K562 (cell line): ENCODE measurements around the gene CTSZ. TPM values are rescaled to one million over a fixed set of nuclear protein-coding genes. Genes with fewer than 3 reads are reported as not detected.

ENCODE experiments used
- ATAC-seq: fragments of 200-7000 bp; cut with Tn5 transposase; 3 replicates; pipeline ENCODE4 v1.9.1; 2020; ENCODE audit warnings: moderate library complexity
- BruUV-seq: library from RNA; stranded (reverse); fragments of 400-500 nt; replicated peaks from 2 replicates; lab custom pipeline; 2021; lab: Mats Ljungman, UMichigan
- CTCF ChIA-PET: fragments of 300-600 bp; formaldehyde crosslinking; extraction: SDS; loops from one replicate; lab custom pipeline; 2021; ENCODE audit warnings: low intra/inter-chr PET ratio; lab: Yijun Ruan, JAX
- POLR2A ChIA-PET: fragments of 300-600, 350-650 bp; sonication (Branson Sonifier 250); formaldehyde crosslinking; extraction: SDS; loops from one replicate; lab custom pipeline; 2021; ENCODE audit warnings: antibody characterized with exemption, inconsistent platforms; lab: Yijun Ruan, JAX
- DNase-seq, 4 experiments: peaks; one replicate each; pipeline versions ENCODE4 v3.0.0 to v3.0.0-alpha.2; 2011 to 2018; ENCODE audit warnings: low spot score in 3 of 4, mixed read lengths in 3 of 4; ENCODE audit errors: extremely low read depth in 1 of 4
- FAIRE-seq: peaks from 2 replicates; lab custom pipeline; 2011; peaks lifted over from hg19 to GRCh38; lab: Jason Lieb, UNC
- H2AFZ ChIP-seq: 2 replicates; pipeline ENCODE4 v1.6.0; 2011; ENCODE audit warnings: low read depth, low read length, control low read depth, inconsistent platforms
- H3K27ac ChIP-seq: fragments of 200-600 bp; 3 replicates; pipeline ENCODE4 v1.8.0; 2011; ENCODE audit warnings: low read depth, mild to moderate bottlenecking, control low read depth, inconsistent platforms, low read length, moderate library complexity, mixed read lengths; ENCODE audit errors: extremely low read depth
- H3K27me3 ChIP-seq, 2 experiments: fragments of 300-600 bp in 1 of 2; 2 replicates in 1 of 2; 3 replicates in 1 of 2; pipeline versions ENCODE4 v1.6.0 to v1.8.0; 2011; ENCODE audit warnings: inconsistent platforms in 2 of 2, low read length in 2 of 2, mild to moderate bottlenecking in 1 of 2, mixed read lengths in 1 of 2, moderate library complexity in 1 of 2; ENCODE audit not compliant: control insufficient read depth in 2 of 2, insufficient read depth in 2 of 2
- H3K36me3 ChIP-seq: fragments of 300-600 bp; 3 replicates; pipeline ENCODE4 v1.8.0; 2011; ENCODE audit warnings: mild to moderate bottlenecking, low read length, inconsistent platforms; ENCODE audit not compliant: control insufficient read depth, insufficient read depth
- H3K4me1 ChIP-seq, 2 experiments: fragments of 200-600 bp in 1 of 2; replicated peaks in 1 of 2; 2 replicates in 1 of 2; 3 replicates in 1 of 2; pipeline versions ENCODE4 v1.5.1 to v1.8.0; 2011; ENCODE audit warnings: inconsistent platforms in 2 of 2, low read length in 2 of 2, mild to moderate bottlenecking in 1 of 2, mixed read lengths in 1 of 2, moderate library complexity in 1 of 2; ENCODE audit not compliant: control insufficient read depth in 2 of 2, insufficient read depth in 2 of 2
- H3K4me2 ChIP-seq: 2 replicates; pipeline ENCODE4 v1.6.1; 2011; ENCODE audit warnings: low read length, control low read depth, inconsistent platforms, mixed read lengths; ENCODE audit not compliant: insufficient read depth
- H3K4me3 ChIP-seq: fragments of 200-600 bp; sonication (generic), shearing (Covaris generic); 2 replicates; pipeline ENCODE4 v1.5.1; 2016; ENCODE audit warnings: control low read depth, inconsistent platforms
- H3K79me2 ChIP-seq: fragments of 200-600 bp; 3 replicates; pipeline ENCODE4 v1.8.0; 2011; ENCODE audit warnings: low read length, inconsistent platforms; ENCODE audit not compliant: control insufficient read depth, insufficient read depth
- H3K9ac ChIP-seq, 2 experiments: 2 replicates each; pipeline versions ENCODE4 v1.6.0 to v1.6.1; 2011; ENCODE audit warnings: low read depth in 2 of 2, low read length in 2 of 2, control low read depth in 1 of 2, inconsistent platforms in 1 of 2, mild to moderate bottlenecking in 1 of 2, mixed read lengths in 1 of 2; ENCODE audit not compliant: insufficient read depth in 1 of 2
- H3K9me1 ChIP-seq: one replicate; pipeline ENCODE4 v1.6.0; 2011; ENCODE audit warnings: inconsistent platforms, mild to moderate bottlenecking, low read length, moderate library complexity; ENCODE audit not compliant: control insufficient read depth, insufficient read depth
- H3K9me3 ChIP-seq: replicated peaks from 2 replicates; pipeline ENCODE4 v1.5.1; 2011; ENCODE audit warnings: low read depth, low read length, inconsistent platforms; ENCODE audit not compliant: control insufficient read depth, insufficient read depth
- H4K20me1 ChIP-seq: replicated peaks from 2 replicates; pipeline ENCODE4 v1.6.1; 2011; ENCODE audit warnings: low read length, inconsistent platforms, mixed read lengths; ENCODE audit not compliant: control insufficient read depth, insufficient read depth
- ARHGAP35 ChIP-seq: fragments of 450-650 bp; IDR thresholded peaks from 2 replicates; pipeline ENCODE4 v1.6.1; 2018; ENCODE audit not compliant: partially characterized antibody
- CEBPB ChIP-seq: fragments of 450-650 bp; IDR thresholded peaks from 2 replicates; pipeline ENCODE4 v1.6.1; 2016; ENCODE audit warnings: missing genetic modification characterization, missing compliant biosample characterization
- CREB3 ChIP-seq: fragments of 450-650 bp; conservative IDR thresholded peaks from 2 replicates; pipeline ENCODE4 v1.6.1; 2016; ENCODE audit warnings: missing genetic modification characterization, low read depth, mild to moderate bottlenecking, missing compliant biosample characterization, moderate library complexity
- CXXC5 ChIP-seq: fragments of 250-450 bp; sonication (Bioruptor Pico); IDR thresholded peaks from 2 replicates; pipeline ENCODE4 v1.8.0; 2022; ENCODE audit warnings: inconsistent platforms, mild to moderate bottlenecking, moderate library complexity
- EZH2 ChIP-seq: IDR thresholded peaks from 2 replicates; pipeline ENCODE4 v1.6.1; 2012; ENCODE audit warnings: low read depth, mild to moderate bottlenecking, inconsistent platforms, low read length, borderline replicate concordance
- HDAC3 ChIP-seq: fragments of 450-650 bp; IDR thresholded peaks from 2 replicates; pipeline ENCODE4 v1.6.1; 2018; ENCODE audit warnings: borderline replicate concordance, mild to moderate bottlenecking, moderate library complexity; ENCODE audit not compliant: partially characterized antibody
- MAX ChIP-seq: sonication (generic); formaldehyde crosslinking; IDR thresholded peaks from 2 replicates; pipeline ENCODE4 v1.9.0; 2022; ENCODE audit warnings: mild to moderate bottlenecking, missing genetic modification reagents
- RB1 ChIP-seq: fragments of 450-650 bp; IDR thresholded peaks from 2 replicates; pipeline ENCODE4 v1.6.1; 2017; ENCODE audit warnings: low read depth, mild to moderate bottlenecking
- SETDB1 ChIP-seq: IDR thresholded peaks from one replicate; pipeline ENCODE4 v1.6.1; 2012; ENCODE audit warnings: low read length, control low read depth, inconsistent platforms
- ZNF282 ChIP-seq: sonication (generic); formaldehyde crosslinking; IDR thresholded peaks from 2 replicates; pipeline ENCODE4 v1.8.1; 2023; ENCODE audit warnings: missing genetic modification reagents
- ZNF436 ChIP-seq: fragments of 250-450, 450-650 bp; sonication (Bioruptor Pico); formaldehyde crosslinking; IDR thresholded peaks from 2 replicates; pipeline ENCODE4 v1.7.0; 2020; ENCODE audit warnings: mild to moderate bottlenecking
- WGBS: fragments of 100-300 bp; shearing (Covaris generic); methylation state at CpG from one replicate; pipeline ENCODE4 v1.1.6; 2016; ENCODE audit warnings: low coverage, mixed read lengths; ENCODE audit not compliant: insufficient coverage; ENCODE audit errors: missing lambda C conversion rate; 5-methylcytosine and 5-hydroxymethylcytosine counted together
- in situ Hi-C: fragments of 300-500 bp; cut with MboI; formaldehyde crosslinking; loops from 4 replicates; pipeline ENCODE4 v1.15.0; 2018; ENCODE audit warnings: inconsistent platforms, mixed read lengths
- intact Hi-C: fragments of 100-400 bp; cut with micrococcal nuclease; formaldehyde crosslinking; loops from 2 replicates; pipeline ENCODE4 v1.14.2; 2022
- polyA plus RNA-seq, 8 experiments: library from polyadenylated mRNA; depleted of rRNA in 4 of 8; stranded (reverse) in 5 of 8; unstranded in 3 of 8; fragments of >200 nt; fragmentation: Nextera tagmentation in 2 of 8; fragmentation: Illumina TruSeq in 1 of 8; extraction: Ambion mirVana in 2 of 8; extraction: Trizol in 1 of 8; gene quantifications; 2 replicates each; pipeline versions ENCODE4 v1.2.1 to v1.2.3, GENCODE V29; 2011 to 2014; ENCODE audit warnings: inconsistent platforms in 1 of 8, missing spikeins in 1 of 8
- total RNA-seq, 7 experiments: library from RNA; depleted of rRNA in 6 of 7; stranded (reverse); fragments of >200 nt in 6 of 7; fragmentation: Illumina TruSeq in 2 of 7; extraction: Trizol in 2 of 7; gene quantifications; 2 replicates each; pipeline versions ENCODE4 v1.2.1 to v1.2.3, GENCODE V29; 2011 to 2021; ENCODE audit warnings: low replicate concordance in 1 of 7
- TF ChIP-seq, protein P1 (sequence below), 2 experiments: fragments of 450-650 bp in 1 of 2; sonication (generic) in 1 of 2; formaldehyde crosslinking in 1 of 2; IDR thresholded peaks; 2 replicates each; pipeline versions ENCODE4 v1.7.1 to v1.9.0; 2016 to 2022; ENCODE audit warnings: inconsistent platforms in 1 of 2, mild to moderate bottlenecking in 1 of 2, missing genetic modification reagents in 1 of 2

Gene CTSZ
- total and polyA plus RNA-seq, 9 of the 15 experiments (the other 6 are each of a cell fraction or from before 2014, with no cell fraction given): 1.6 to 143 (median 82.8) TPM

- POLR2A ChIA-PET: interaction anchor here (0.6 to 1.5 kb wide), 9 partner anchors 8 to 43 kb away, joined by 3 to 9 read pairs (median 3); partner anchors contain the start of genes ATP5F1E and NELFCD
Measured at GRCh38 chr20:59023616-59024015, 16.6 kb upstream of the CTSZ start.

More at GRCh38 chr20:59023616-59024015, 16.6 kb upstream of the CTSZ start:
- Histone ChIP-seq H4K20me1 (no peaks in the 10 kb centered on the region; the same call in 1 of the 2 replicates), H3K27me3 (no peaks in the 10 kb centered on the region), H3K79me2 (peaks cover 93% of the 10 kb centered on the region), H3K9ac (no peak overlapping the region), H3K4me3 (no peak overlapping the region), H3K9me3 (no peaks in the 10 kb centered on the region), H3K4me2 (no peak overlapping the region; the same call in 1 of the 2 replicates), H3K9me1 (no peaks in the 10 kb centered on the region), H3K27ac (no peak overlapping the region), H3K36me3 (peaks cover 70% of the 10 kb centered on the region), H2AFZ (no peak overlapping the region), H3K4me1 (peaks cover 33 to 34% of the 10 kb centered on the region in 2 experiments)
- in situ Hi-C loops: no loop called here
- FAIRE-seq (no peak), DNase-seq (no peak), ATAC-seq (no peak)
- CTCF ChIA-PET: no interaction called here
- intact Hi-C loops: no loop called here
- 88% methylated on average over 11 of the region's 13 CpGs for WGBS
- TF ChIP-seq, protein P1, sequence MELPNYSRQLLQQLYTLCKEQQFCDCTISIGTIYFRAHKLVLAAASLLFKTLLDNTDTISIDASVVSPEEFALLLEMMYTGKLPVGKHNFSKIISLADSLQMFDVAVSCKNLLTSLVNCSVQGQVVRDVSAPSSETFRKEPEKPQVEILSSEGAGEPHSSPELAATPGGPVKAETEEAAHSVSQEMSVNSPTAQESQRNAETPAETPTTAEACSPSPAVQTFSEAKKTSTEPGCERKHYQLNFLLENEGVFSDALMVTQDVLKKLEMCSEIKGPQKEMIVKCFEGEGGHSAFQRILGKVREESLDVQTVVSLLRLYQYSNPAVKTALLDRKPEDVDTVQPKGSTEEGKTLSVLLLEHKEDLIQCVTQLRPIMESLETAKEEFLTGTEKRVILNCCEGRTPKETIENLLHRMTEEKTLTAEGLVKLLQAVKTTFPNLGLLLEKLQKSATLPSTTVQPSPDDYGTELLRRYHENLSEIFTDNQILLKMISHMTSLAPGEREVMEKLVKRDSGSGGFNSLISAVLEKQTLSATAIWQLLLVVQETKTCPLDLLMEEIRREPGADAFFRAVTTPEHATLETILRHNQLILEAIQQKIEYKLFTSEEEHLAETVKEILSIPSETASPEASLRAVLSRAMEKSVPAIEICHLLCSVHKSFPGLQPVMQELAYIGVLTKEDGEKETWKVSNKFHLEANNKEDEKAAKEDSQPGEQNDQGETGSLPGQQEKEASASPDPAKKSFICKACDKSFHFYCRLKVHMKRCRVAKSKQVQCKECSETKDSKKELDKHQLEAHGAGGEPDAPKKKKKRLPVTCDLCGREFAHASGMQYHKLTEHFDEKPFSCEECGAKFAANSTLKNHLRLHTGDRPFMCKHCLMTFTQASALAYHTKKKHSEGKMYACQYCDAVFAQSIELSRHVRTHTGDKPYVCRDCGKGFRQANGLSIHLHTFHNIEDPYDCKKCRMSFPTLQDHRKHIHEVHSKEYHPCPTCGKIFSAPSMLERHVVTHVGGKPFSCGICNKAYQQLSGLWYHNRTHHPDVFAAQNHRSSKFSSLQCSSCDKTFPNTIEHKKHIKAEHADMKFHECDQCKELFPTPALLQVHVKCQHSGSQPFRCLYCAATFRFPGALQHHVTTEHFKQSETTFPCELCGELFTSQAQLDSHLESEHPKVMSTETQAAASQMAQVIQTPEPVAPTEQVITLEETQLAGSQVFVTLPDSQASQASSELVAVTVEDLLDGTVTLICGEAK (IDR thresholded peaks at IDR 0.05): no peak
- TF ChIP-seq, protein P1 (CRISPR knock-in tag; IDR thresholded peaks at IDR 0.05): no peak
- TF ChIP-seq EZH2 (no peak), MAX (CRISPR knock-in tag) (no peak), HDAC3 (no peak), SETDB1 (no peak), CEBPB (tag) (no peak), ZNF282 (no peak), RB1 (no peak), CXXC5 (no peak), ZNF436 (CRISPR knock-in tag) (no peak), CREB3 (tag) (no peak), ARHGAP35 (no peak)
- no TSS peak for BruUV-seq
